HEK293 (cell line): ENCODE results near the gene POU2AF3.

Experiments
- ATF2 ChIP-seq: fragments of 450-650 bp; formaldehyde crosslinking; IDR thresholded peaks from 2 replicates; pipeline ENCODE4 v1.5.1; 2016; ENCODE audit warnings: missing biosample characterization, missing genetic modification characterization, low read depth
- GLIS1 ChIP-seq: fragments of 450-650 bp; formaldehyde crosslinking; IDR thresholded peaks from 2 replicates; pipeline ENCODE4 v1.5.1; 2016; ENCODE audit warnings: missing biosample characterization, missing genetic modification characterization
- HOXC10 ChIP-seq: sonication (generic); formaldehyde crosslinking; IDR thresholded peaks from 2 replicates; pipeline ENCODE4 v1.8.1; 2023; ENCODE audit warnings: mild to moderate bottlenecking, missing genetic modification reagents
- INSM2 ChIP-seq: fragments of 450-650 bp; formaldehyde crosslinking; IDR thresholded peaks from 2 replicates; pipeline ENCODE4 v1.5.1; 2016; ENCODE audit warnings: missing biosample characterization, missing genetic modification characterization
- PATZ1 ChIP-seq: fragments of 450-650 bp; formaldehyde crosslinking; IDR thresholded peaks from 2 replicates; pipeline ENCODE4 v1.5.1; 2016; ENCODE audit warnings: missing biosample characterization, missing genetic modification characterization
- RBAK ChIP-seq: fragments of 450-650 bp; formaldehyde crosslinking; IDR thresholded peaks from 2 replicates; pipeline ENCODE4 v1.5.1; 2016; ENCODE audit warnings: missing biosample characterization, missing genetic modification characterization
- TSHZ1 ChIP-seq: fragments of 450-650 bp; formaldehyde crosslinking; IDR thresholded peaks from 2 replicates; pipeline ENCODE4 v1.5.1; 2016; ENCODE audit warnings: missing biosample characterization, missing genetic modification characterization, borderline replicate concordance
- ZBTB20 ChIP-seq: fragments of 450-650 bp; formaldehyde crosslinking; IDR thresholded peaks from 2 replicates; pipeline ENCODE4 v1.5.1; 2016; ENCODE audit warnings: missing biosample characterization, missing genetic modification characterization
- ZEB2 ChIP-seq: fragments of 450-650 bp; formaldehyde crosslinking; IDR thresholded peaks from 2 replicates; pipeline ENCODE4 v1.5.1; 2016; ENCODE audit warnings: missing biosample characterization, missing genetic modification characterization
- ZFP41 ChIP-seq: fragments of 450-650 bp; formaldehyde crosslinking; IDR thresholded peaks from 2 replicates; pipeline ENCODE4 v1.5.1; 2016; ENCODE audit warnings: missing biosample characterization, missing genetic modification characterization, borderline replicate concordance
- ZNF112 ChIP-seq: fragments of 450-650 bp; formaldehyde crosslinking; IDR thresholded peaks from 2 replicates; pipeline ENCODE4 v1.5.0; 2017; ENCODE audit warnings: missing biosample characterization, missing genetic modification characterization
- ZNF133 ChIP-seq: fragments of 450-650 bp; formaldehyde crosslinking; IDR thresholded peaks from 2 replicates; pipeline ENCODE4 v1.5.1; 2016; ENCODE audit warnings: missing biosample characterization, missing genetic modification characterization
- ZNF148 ChIP-seq: fragments of 450-650 bp; formaldehyde crosslinking; IDR thresholded peaks from 2 replicates; pipeline ENCODE4 v1.5.0; 2017; ENCODE audit warnings: missing biosample characterization, missing genetic modification characterization, borderline replicate concordance
- ZNF175 ChIP-seq: fragments of 450-650 bp; formaldehyde crosslinking; IDR thresholded peaks from 2 replicates; pipeline ENCODE4 v1.5.1; 2016; ENCODE audit warnings: missing biosample characterization, missing genetic modification characterization
- ZNF221 ChIP-seq: fragments of 450-650 bp; formaldehyde crosslinking; IDR thresholded peaks from 2 replicates; pipeline ENCODE4 v1.5.1; 2017; ENCODE audit warnings: missing biosample characterization, missing genetic modification characterization, borderline replicate concordance
- ZNF23 ChIP-seq: fragments of 450-650 bp; formaldehyde crosslinking; IDR thresholded peaks from 2 replicates; pipeline ENCODE4 v1.5.1; 2016; ENCODE audit warnings: missing biosample characterization, missing genetic modification characterization, borderline replicate concordance
- ZNF274 ChIP-seq, 2 experiments: fragments of 200-500 bp in 1 of 2; fragments of 450-650 bp in 1 of 2; sonication (Bioruptor generic) in 1 of 2; formaldehyde crosslinking in 1 of 2; IDR thresholded peaks; 2 replicates each; pipeline versions ENCODE4 v1.5.1 to v1.6.1; 2014 to 2016; ENCODE audit warnings: borderline replicate concordance in 1 of 2, inconsistent platforms in 1 of 2, low read length in 1 of 2, missing biosample characterization in 1 of 2, missing genetic modification characterization in 1 of 2
- ZNF416 ChIP-seq: fragments of 450-650 bp; formaldehyde crosslinking; IDR thresholded peaks from 2 replicates; pipeline ENCODE4 v1.5.1; 2016; ENCODE audit warnings: missing biosample characterization, missing genetic modification characterization
- ZNF514 ChIP-seq: fragments of 450-650 bp; formaldehyde crosslinking; IDR thresholded peaks from 2 replicates; pipeline ENCODE4 v1.5.1; 2016; ENCODE audit warnings: missing biosample characterization, missing genetic modification characterization
- ZNF561 ChIP-seq: fragments of 450-650 bp; IDR thresholded peaks from 2 replicates; pipeline ENCODE4 v1.5.1; 2018; ENCODE audit warnings: missing biosample characterization, missing genetic modification characterization, borderline replicate concordance
- ZNF580 ChIP-seq: fragments of 450-650 bp; formaldehyde crosslinking; IDR thresholded peaks from 2 replicates; pipeline ENCODE4 v1.5.1; 2016; ENCODE audit warnings: missing biosample characterization, missing genetic modification characterization
- ZNF701 ChIP-seq: fragments of 450-650 bp; formaldehyde crosslinking; IDR thresholded peaks from 2 replicates; pipeline ENCODE4 v1.5.1; 2016; ENCODE audit warnings: missing biosample characterization, missing genetic modification characterization
- ZNF707 ChIP-seq: fragments of 450-650 bp; formaldehyde crosslinking; IDR thresholded peaks from 2 replicates; pipeline ENCODE4 v1.5.1; 2016; ENCODE audit warnings: missing biosample characterization, missing genetic modification characterization
- ZNF777 ChIP-seq: fragments of 450-650 bp; formaldehyde crosslinking; IDR thresholded peaks from 2 replicates; pipeline ENCODE4 v1.5.1; 2017; ENCODE audit warnings: missing biosample characterization, missing genetic modification characterization, borderline replicate concordance
- ZSCAN18 ChIP-seq: fragments of 450-650 bp; formaldehyde crosslinking; IDR thresholded peaks from 2 replicates; pipeline ENCODE4 v1.5.1; 2016; ENCODE audit warnings: missing biosample characterization, missing genetic modification characterization

The POU2AF3 gene

GRCh38 chr11:111334532-111335502 lies 36.5 kb downstream of the POU2AF3 start (continued):
- TF ChIP-seq ZNF148 (tag by site-specific recombination) (no peak), ZNF23 (tag by site-specific recombination) (no peak), GLIS1 (tag by site-specific recombination) (peak; percentile 64), ZEB2 (no peak), ZNF133 (tag by site-specific recombination) (no peak), ZNF561 (tag by site-specific recombination) (no peak), HOXC10 (no peak), ATF2 (tag by site-specific recombination) (no peak), ZNF112 (no peak), INSM2 (tag by site-specific recombination) (no peak), ZSCAN18 (tag by site-specific recombination) (no peak), ZNF701 (tag by site-specific recombination) (no peak), ZNF416 (tag by site-specific recombination) (no peak), ZNF777 (tag by site-specific recombination) (no peak), ZNF221 (no peak), RBAK (no peak), ZBTB20 (tag by site-specific recombination) (no peak; the same call in 1 of the 2 replicates), ZFP41 (tag by site-specific recombination) (no peak), ZNF707 (tag by site-specific recombination) (no peak), ZNF580 (tag by site-specific recombination) (0 out of 2 replicates have a peak, but pooled peaks have one; percentile 15), ZNF274 (IDR thresholded peaks at IDR 0.05; ENCODE audit: low read length) (no peak), ZNF274 (tag by site-specific recombination; IDR thresholded peaks at IDR 0.05; ENCODE audit: borderline replicate concordance) (no peak), PATZ1 (tag by site-specific recombination) (0 out of 2 replicates have a peak, but pooled peaks have one; percentile 29), ZNF514 (tag by site-specific recombination) (no peak), TSHZ1 (no peak), ZNF175 (tag by site-specific recombination) (no peak)
